ENCODE measurements around the gene MBP.
A peak's percentile ranks its signal among the peaks of the same experiment; 100 is the strongest.

MBP gene

DNA sequence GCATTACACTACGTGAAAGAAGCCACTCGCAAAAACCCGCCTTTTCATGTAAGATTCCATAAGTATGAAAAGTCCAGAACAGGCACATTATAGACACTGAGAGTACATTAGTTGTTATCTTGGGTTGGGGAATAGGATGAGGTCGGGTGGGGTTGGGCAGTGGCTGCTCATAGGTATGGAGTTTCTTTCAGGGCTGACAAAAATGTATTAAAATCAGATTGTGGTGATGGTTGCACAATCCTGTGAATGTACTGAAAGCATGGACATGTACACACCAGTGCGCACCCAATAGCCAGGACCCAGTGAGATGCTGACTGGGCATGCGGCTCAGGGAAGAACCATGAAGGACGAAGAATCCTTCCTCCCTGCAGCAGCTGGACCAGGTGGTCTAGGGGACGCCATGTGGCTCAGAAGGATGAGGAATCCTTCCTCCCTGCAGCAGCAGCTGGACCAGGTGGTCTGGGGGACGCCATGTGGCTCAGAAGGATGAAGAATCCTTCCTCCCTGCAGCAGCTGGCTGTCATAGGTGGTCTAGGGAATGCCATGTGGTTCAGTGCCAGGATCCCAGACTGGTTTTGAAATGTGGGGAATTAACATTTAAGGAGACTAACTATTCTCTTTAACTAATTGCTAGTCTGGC is 50.1 kb downstream of the MBP start:
- DNase-seq, result no peak

DNA sequence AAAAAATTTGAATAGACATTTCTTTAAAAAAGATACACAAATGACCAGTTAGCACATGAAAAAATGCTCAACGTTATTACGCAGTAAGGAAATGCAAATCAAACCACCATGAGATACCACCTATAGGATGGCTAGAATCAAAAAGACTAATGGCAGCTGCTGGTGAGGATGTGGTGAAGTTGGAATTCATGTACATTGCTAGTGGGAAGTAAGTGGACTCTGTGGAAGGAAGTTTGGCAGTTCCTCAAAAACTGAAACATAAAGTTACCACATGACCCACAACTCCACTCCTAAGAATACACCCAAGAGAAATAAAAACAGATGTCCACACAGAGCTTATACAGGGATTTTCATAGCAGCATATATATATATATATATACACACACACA is 51.2 kb downstream of the MBP start:
- DNase-seq, result peak; percentile 75

DNA sequence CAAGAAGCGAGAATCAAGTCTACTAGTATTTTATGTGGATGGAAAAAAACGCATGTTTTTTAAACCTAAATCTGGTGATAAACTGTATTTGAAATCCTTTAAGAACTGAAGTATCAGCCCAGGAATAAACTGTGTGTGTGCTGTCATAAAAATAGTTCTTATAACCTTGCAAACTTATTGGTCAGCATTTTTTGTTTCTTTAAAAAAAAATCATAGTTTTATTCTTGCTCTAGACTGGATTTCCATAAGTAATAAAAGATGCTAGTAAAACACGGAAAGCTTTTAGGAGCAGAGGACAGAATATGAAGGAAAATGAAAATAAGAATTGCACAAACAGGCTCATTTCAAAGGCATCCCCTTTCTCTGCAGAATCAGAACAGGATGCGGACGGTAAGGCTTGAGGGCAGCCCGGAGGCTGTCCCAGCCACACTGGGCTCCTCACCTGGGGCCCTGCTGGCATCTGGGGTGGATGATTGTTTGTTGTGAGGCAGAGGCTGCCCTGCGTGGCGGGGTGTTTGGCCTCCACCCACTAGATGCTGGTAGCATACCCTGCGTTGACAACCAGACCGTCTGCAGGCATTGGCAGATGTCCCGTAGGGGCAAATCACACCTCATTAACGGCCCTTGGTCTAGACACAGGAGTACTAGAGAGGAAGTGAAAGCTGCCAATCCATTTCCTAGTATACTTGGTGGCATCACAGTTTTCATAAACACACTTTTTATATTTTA is 52.5 kb downstream of the MBP start:
- no peak for DNase-seq

DNA sequence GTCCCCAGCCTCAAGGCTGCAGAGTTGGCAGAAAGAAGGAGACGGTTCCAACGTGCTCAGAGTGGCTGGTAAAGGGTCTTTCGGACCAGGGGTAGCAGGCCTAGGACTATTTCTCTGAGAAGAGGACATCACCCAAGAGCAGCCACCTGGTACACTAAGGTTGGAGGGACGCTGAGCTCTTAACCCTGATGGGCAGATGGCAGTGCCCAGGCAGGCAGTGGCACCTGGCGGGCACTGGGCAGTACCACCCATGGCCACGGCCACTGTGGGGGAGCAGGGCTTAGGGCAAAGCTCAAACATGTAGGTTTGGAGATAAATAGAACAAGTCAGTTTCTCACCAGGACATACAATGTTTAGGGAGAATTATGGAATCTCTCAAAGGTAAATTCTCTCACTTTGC is 53.5 kb downstream of the MBP start:
- DNase-seq, result no peak

DNA sequence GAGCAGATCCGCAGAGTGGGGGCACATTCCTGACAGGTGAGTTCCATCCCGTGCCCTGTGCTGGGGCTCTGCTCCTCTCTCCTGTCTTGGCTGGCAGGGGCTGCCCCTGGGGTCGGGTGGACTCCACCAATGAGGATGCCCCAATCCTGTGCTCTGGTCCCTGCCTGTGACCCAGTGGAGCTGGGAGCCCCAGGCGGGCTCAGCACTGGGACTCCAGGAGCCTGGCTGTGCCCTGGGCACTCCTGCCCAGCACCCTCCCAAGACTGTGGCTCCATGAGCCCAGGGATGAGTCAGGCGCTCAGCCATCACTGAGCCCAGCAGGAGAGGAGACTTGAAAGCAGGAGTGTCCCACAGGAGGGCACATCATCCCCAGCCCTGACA is 53.9 kb downstream of the MBP start:
- DNase-seq, result peak; percentile 50

DNA sequence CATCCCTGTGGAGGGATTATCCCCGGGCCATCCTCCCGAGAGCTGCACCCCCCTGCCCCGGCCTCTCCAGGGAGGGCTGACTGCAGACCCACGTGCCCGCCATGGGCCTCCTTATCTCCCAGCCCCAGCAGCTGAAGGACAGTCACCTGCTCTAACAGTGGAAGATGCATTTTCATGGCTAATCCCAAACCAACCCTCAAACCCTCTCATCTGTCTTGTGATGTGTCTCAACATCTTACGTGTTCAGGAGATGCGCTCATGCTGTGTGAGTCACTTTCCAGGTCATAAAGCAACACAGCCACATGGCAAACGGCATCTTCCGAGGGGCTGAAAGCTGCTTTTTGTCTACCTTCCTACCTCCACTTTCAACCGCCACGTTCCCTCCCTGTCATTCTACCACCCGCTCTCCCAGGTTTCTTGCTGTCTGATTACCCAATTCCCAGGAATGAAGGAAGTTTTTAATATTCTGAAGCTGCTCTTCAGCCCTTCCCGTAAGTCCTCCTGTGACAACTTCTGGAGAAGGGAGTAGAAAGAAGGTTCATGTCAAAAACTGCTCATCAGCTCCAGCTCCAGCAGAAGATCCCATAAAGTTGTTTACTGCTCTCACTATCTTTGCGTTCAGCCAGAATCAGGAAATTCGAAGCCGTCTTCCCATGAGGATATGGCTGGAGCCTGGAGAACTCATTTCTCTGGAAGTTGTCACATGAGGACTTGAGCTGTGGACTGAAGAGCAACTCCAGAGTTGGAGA is 54.5 kb downstream of the MBP start:
- peak; percentile 44 for DNase-seq

DNA sequence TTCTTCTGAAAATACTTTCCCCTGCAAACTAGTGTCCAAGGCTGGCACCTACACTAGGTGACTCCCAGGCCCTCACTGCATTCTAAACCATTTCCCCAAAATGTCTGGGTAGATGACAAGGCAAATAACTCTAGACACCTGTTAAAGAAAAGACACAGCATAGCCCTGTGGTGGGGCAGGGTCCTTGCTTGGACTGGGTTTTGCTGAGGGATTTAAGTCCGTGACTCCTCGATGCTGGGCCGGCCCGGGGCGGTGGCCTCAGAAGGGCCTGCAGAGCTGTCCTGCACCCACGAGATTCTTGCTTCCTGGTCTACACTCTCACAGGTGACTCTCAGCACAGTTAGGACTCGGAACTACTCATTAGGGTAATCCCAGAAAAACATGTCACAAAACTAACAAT is 55.2 kb downstream of the MBP start:
- no peak for DNase-seq

DNA sequence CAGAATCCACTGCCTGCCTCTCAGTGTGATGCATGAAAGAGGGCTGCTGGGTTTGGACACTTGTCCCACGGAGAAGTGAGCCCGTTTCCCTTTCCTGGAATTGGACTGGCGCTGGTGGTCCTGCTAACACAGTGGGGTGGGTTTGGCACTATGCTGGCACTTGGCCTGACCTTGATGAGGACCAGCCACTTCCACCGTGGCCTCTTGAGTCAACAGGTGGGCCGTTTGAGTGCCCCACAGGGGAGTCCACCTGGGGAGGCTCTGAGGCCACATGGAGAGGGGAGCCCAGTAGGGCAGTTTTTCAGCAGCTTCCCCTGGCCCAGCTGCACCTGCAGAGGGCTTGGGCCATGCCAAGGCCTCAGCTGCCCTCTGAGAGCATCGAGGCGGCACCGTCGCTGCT is 56.5 kb downstream of the MBP start:
- no peak for DNase-seq

DNA sequence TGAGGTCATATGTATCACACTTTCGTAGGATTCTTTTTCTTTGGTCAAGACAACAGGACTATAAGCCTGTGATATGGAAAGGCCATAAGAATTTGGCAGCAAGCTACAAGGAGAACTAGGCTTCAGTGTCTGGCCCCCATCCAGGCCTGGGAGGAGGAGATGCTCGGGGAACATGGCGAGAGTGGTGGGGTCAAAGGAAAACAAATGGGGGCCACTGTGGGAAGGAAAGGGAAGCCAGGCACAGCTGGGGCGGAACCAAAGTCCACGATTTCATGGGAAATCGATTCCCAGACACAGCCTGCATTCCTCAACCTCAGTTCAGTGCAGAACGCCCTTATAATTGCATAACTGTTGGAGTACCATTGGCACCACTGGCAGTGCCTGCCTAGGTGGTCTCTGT is 58.2 kb downstream of the MBP start:
- DNase-seq, result no peak

DNA sequence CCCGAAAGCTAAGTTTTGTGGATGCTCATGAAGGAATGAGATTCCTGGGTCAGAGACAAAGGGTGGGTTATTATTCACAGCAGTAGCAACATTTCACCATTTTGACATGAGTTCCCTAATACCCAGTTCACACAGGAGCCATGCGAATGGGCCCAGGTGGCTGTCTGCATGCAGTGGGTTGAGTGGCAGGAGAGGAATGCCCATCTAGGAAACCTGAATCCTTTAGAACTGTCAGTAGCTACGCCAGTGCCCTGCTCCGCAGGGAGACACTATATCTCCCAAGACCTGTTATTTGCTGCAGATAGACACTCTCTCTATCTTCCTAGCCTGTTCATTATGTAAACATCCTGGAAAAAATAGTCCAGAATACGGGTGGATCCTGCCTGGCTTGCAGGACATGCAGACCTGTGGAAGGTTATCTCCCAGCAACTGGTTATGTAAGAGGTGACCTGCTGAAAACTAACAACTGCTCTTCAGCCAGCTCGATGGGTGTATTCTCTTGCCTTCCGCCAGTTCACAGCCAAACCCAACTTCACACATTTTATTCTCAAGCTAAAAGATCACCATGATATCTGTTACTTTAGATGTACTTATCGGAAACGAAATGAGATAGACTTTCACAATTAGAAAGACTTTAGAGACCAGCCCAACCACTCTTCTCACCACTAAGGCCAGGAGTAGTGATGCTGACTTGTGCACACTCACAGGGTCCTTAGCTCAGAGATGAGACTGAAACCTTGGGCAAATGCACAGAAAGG is 59.1 kb downstream of the MBP start:
- DNase-seq, result no peak

DNA sequence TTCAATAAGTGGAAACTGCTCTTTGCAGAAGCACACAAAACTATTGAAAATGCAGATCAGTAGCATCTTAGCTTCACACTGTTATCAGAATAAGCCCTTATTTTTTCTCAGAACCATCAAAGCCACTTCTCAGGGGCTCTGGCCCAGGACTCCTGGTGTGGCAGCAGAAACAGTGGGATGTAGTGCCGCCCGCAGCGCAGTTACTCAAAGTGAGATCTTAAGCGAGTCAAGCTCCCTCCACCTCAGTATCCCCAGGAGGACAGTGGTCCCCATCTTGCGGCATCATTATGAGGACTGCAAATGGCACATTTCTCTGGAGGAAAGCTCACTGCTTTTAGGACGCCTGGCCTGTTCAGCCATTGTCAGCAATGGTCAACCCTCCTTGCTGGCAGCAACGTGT is 60.0 kb downstream of the MBP start:
- DNase-seq, result no peak

DNA sequence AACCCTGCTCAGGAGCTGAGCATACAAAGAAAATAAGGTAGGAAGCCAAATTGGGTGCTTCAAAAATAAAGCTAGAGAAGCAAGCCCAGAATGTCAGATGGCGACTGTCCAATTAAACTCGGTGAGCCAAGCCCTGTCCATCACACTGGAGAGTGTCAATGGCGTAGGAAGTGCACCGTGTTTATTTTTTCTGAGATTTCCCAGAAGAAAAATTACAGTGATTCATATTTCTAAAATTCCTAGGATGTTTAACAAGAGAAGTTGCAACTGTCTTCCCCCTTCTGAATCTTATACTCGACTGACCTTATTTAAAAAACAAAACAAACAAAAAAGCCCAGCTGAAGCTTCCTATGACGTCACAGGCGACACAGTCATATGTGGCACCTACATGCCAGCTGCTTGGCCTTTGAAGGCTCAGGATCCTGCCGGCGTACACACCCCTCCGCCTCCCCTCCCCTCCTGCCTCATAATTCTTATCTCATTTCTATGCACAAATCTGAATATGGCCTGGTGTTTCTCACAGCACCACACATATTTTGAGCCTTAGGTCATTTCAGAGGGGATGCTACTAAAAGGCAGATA is 60.8 kb downstream of the MBP start:
- peak; percentile 96 for DNase-seq

DNA sequence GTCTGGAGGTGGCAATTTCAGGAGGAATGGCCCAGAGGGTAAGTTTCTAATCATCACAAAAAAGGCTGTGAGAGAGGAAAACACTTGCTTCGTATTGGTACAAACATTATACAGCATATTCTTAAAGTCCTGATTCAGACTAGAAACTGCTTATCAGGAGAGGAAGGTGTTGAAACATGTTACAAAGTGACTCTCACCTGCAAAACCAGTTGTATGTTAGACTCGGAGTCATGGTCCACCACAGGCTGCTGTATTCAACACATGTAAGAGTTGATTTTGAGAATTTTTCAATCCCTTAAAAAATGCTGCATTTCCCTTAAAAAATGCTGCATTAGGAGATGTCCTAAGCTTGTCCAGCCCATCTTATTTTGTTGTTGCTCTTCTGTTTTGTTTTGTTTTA is 61.5 kb downstream of the MBP start:
- no peak for DNase-seq

DNA sequence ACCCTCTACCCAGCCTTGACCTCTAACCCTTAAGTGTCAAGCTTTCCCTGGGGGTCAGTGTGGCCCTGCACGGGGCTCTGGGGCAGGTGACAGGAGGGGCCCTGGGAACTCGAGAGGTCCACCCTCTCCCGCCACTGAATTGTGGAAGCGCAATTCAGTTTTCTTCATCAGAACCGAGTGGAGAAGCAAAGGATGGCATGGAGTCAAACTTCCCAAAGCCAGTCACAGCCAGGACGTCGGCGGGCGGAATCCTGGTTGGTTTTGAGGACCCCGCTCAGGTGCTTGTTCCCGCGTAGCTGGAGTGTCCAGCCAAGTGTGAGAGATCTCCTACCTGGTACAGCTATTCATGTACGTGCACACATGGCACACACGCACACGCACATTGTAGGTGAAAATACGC is 62.0 kb downstream of the MBP start:
- no peak for DNase-seq

DNA sequence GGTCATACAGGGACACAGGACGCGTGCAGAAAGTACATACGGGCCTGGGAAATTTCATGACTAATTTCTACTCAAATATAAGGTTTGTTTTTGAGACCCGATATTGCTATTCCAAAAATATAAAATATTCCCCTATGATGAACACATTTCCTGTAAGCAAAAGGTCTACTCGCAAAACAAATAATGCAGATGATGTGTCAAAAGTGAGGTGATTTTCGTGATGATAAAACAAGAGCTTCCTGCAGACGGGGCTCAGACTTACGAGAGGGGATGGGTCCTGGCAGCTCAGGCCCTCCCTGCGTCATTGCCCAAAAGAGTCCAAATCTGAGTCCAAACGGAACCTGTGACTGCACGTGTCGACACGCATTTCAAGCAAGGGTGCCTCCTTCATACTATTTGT is 62.7 kb downstream of the MBP start:
- no peak for DNase-seq

DNA sequence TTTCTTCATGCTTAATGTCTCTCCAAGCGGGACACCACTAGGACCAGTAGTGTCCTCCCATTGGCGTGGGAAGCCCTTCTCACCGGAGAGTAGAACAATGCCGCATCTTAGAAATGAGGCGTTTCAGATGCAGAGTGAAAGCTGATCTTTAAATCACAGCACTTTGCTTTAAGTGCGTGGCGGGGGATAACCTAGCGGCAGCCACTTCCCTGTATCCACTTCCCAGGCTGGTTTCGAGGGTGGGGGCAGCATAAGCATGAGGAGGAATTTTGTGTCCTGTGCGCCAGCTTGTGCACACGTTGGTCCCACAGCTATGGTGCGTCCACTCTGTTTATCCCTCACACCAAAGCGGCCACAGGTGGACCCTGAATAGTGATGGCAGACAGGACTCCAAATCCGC is 63.1 kb downstream of the MBP start:
- no peak for DNase-seq

DNA sequence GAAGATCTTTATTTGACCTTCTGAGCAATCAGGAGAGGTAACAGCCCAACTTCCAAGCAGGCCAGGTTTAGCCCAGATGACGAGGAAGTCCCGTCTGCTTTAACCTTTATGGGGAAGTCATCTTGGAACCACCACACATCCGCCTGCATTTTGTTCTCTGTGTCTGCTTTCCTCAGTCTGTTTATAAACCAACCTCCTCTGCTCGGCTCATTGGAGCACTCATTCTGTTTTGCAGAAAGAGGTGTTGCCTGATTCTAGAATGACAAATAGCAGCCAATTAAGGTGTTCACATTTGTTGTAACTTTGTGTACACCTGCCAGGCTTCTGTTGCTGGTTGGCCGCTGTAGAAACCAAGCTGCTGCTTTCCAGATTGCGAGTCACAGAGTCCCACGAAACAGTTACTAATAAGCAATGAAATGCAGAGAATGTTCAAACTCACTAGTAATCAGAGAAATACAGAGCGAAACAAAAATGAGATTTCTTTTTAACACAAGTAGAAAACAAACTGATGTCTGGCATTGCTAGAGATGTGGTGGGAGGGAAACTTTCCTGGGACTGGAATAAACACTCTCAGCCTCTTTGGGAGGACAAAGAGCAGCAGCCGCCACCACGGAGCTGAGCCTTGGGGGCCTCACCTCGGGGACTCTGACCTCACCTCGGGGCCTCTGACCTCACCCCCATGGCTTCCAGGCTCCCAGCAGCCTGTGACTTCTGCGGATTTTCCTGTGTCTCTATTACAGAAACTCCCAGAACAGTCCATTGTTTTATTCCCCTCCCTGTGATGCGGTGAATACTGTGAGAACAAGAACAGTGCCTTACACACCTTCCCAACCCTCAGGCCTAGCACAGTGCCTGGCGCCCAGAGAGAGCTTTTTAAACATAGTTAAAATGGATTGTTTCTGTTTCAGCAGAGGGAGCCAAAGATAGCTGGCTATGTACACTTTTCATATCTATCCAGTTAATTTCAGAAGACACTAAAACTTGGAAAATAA is 64.0 kb downstream of the MBP start:
- peak; percentile 68 for DNase-seq

DNA sequence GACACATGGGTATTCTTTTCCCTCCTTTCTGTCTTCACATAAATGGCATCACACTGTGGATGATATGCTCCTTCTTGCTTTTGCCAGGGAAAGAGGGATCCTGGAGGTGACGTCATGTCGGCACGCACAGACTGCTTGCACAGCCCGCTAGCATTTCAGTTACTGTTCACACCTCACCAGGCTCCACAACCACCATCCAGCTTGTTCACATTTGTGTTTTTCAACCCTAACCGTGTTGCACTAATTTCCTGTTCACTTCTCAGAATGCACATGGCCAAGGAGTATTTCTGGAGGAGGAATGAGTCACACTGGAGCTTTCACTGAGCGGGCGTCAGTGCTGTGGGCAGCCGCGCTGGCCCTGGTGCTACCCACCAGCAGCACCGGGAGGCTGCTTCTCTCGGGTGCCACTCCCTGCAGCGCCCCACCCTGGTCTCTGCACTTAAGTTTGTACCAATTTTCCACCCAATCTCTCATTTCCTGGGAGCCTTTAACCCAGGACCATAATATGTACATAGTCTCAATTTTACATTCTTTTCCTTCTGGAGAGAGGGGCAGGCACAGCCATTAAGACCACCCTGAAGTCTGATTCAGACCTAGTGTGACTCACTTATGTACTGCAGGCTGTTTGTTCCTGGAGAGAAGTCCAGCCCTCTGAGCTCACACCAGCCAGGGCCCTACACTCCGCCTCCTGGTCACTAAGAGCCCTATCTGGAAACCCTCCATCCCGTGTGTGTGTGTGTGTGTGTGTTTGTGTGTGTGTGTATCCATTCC is 65.1 kb downstream of the MBP start:
- DNase-seq, result peak; percentile 92

DNA sequence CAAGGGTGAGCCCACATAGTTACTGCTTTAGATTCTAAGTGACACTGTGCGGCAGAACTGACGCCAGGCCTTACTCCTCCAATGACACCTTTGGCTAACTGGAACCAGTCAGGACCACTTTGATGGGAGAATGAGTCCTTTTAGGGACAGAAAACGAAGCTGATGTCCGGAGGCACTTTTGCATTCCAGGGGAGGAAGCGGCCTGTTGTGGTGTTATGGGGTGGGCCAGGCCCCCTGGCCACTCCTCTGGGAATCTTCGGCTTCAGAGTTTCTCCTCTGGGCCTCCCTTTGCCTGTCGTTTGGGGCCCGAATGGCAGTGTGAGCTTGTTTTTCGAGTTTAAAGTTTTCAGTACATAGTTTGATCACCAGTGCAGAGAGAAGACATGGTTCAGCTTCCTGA is 65.9 kb downstream of the MBP start:
- DNase-seq, result no peak

DNA sequence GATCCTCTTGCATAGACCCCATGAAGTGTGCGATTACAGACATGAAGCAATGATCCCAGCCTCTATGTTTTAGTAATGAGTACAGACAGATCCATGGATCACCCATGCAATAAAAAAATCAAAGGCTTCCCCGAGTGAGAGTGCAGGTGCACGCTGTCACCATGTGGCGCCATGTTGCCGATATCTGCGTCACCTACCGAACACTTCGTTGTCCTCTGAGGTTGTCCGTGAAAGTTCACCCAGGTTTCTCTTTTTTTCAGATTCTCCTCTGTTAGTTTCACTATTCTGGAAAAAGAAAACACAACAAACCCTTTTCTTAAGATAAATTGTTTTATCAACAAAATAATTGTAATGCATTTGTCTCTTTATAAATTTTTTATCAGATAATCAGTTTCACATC is 66.5 kb downstream of the MBP start:
- no peak for DNase-seq

Measured in fibroblast of skin of back (primary cell).